H1 (cell line): ENCODE data around the gene TMCC3. TPM values are rescaled to one million over a fixed set of nuclear protein-coding genes. Genes with fewer than 3 reads are reported as not detected.

Experiments used
- CTCF ChIA-PET: fragments of 300-600 bp; sonication (Branson Sonifier 250); formaldehyde crosslinking; loops from one replicate; lab custom pipeline; 2021; ENCODE audit not compliant: partially characterized antibody; lab: Charles Lee
- POLR2A ChIA-PET: fragments of 300-600 bp; sonication (Branson Sonifier 250); formaldehyde crosslinking; loops from one replicate; lab custom pipeline; 2021; ENCODE audit warnings: inconsistent platforms; ENCODE audit not compliant: partially characterized antibody; lab: Charles Lee
- DNase-seq, 2 experiments: peaks; one replicate each; pipeline versions ENCODE4 v3.0.0 to v3.0.0-alpha.2; 2010 to 2022; ENCODE audit warnings: low spot score in 2 of 2, low read depth in 1 of 2, mixed read lengths in 1 of 2
- FAIRE-seq: peaks from 2 replicates; lab custom pipeline; 2011; peaks lifted over from hg19 to GRCh38; lab: Jason Lieb, UNC
- H2AFZ ChIP-seq: 2 replicates; pipeline ENCODE4 v1.8.1; 2012; ENCODE audit warnings: low read length, inconsistent platforms
- H2AK5ac ChIP-seq: 2 replicates; pipeline ENCODE4 v1.6.1; 2013; ENCODE audit warnings: low read depth, low read length
- H2BK120ac ChIP-seq: replicated peaks from 2 replicates; pipeline ENCODE3; 2013; ENCODE audit warnings: low read depth, low read length, inconsistent platforms
- H2BK12ac ChIP-seq: 2 replicates; pipeline ENCODE4 v1.6.1; 2013; ENCODE audit warnings: low read depth, low read length
- H2BK15ac ChIP-seq: 2 replicates; pipeline ENCODE4 v1.6.1; 2013; ENCODE audit warnings: low read length
- H2BK20ac ChIP-seq: 2 replicates; pipeline ENCODE4 v1.6.1; 2013; ENCODE audit warnings: low read length
- H2BK5ac ChIP-seq: 2 replicates; pipeline ENCODE4 v1.6.1; 2013; ENCODE audit warnings: low read depth, low read length
- H3K14ac ChIP-seq: 2 replicates; pipeline ENCODE4 v1.6.1; 2013; ENCODE audit warnings: inconsistent platforms; ENCODE audit not compliant: insufficient read length
- H3K18ac ChIP-seq: 2 replicates; pipeline ENCODE4 v1.6.1; 2013; ENCODE audit warnings: low read length; ENCODE audit errors: extremely low read depth
- H3K23ac ChIP-seq: 2 replicates; pipeline ENCODE4 v1.6.1; 2013; ENCODE audit warnings: inconsistent platforms; ENCODE audit not compliant: insufficient read length
- H3K23me2 ChIP-seq: 2 replicates; pipeline ENCODE4 v1.6.1; 2013; ENCODE audit warnings: low read depth, low read length
- H3K27ac ChIP-seq: 2 replicates; pipeline ENCODE4 v1.6.1; 2011; ENCODE audit warnings: low read depth, low read length, inconsistent platforms
- H3K27me3 ChIP-seq, 4 experiments: replicated peaks in 1 of 4; 1 replicate in 1 of 4; 2 replicates in 3 of 4; pipeline versions ENCODE4 v1.6.1 to v1.8.1; 2011 to 2013; ENCODE audit warnings: low read length in 3 of 4, mild to moderate bottlenecking in 3 of 4, inconsistent platforms in 2 of 4, mixed read lengths in 2 of 4, moderate library complexity in 1 of 4; ENCODE audit not compliant: control insufficient read depth in 3 of 4, insufficient read depth in 3 of 4; ENCODE audit errors: extremely low read depth in 1 of 4
- H3K36me3 ChIP-seq, 4 experiments: 2 replicates each; pipeline versions ENCODE4 v1.6.1 to v1.8.1; 2011 to 2013; ENCODE audit warnings: mild to moderate bottlenecking in 4 of 4, low read length in 3 of 4, moderate library complexity in 2 of 4, control low read depth in 1 of 4, inconsistent platforms in 1 of 4; ENCODE audit not compliant: insufficient read depth in 4 of 4, control insufficient read depth in 2 of 4
- H3K4ac ChIP-seq: replicated peaks from 2 replicates; pipeline ENCODE3; 2013; ENCODE audit warnings: low read length, low read depth, mixed read lengths, inconsistent platforms; ENCODE audit not compliant: insufficient read length
- H3K4me1 ChIP-seq, 4 experiments: replicated peaks in 1 of 4; 1 replicate in 1 of 4; 2 replicates in 3 of 4; pipeline versions ENCODE4 v1.6.1 to v1.8.1; 2011 to 2013; ENCODE audit warnings: low read length in 3 of 4, inconsistent platforms in 2 of 4, mixed read lengths in 1 of 4; ENCODE audit not compliant: insufficient read depth in 4 of 4, control insufficient read depth in 3 of 4
- H3K4me2 ChIP-seq, 2 experiments: 2 replicates each; pipeline versions ENCODE4 v1.6.1 to v1.8.1; 2011 to 2013; ENCODE audit warnings: low read depth in 2 of 2, low read length in 2 of 2, control low read depth in 1 of 2, inconsistent platforms in 1 of 2, mild to moderate bottlenecking in 1 of 2; ENCODE audit not compliant: insufficient read depth in 1 of 2
- H3K4me3 ChIP-seq, 4 experiments: fragments of 200-600, 300-600 bp in 1 of 4; sonication (generic), shearing (Covaris generic), sonication (Bioruptor Twin) in 1 of 4; 2 replicates each; pipeline versions ENCODE4 v1.5.1 to v1.8.1; 2011 to 2016; ENCODE audit warnings: low read length in 4 of 4, low read depth in 3 of 4, control low read depth in 2 of 4, inconsistent platforms in 2 of 4, mild to moderate bottlenecking in 2 of 4, mixed read lengths in 1 of 4, moderate library complexity in 1 of 4; ENCODE audit not compliant: insufficient read depth in 2 of 4; ENCODE audit errors: extremely low read depth in 1 of 4
- H3K56ac ChIP-seq: replicated peaks from 2 replicates; pipeline ENCODE3; 2013; ENCODE audit warnings: low read depth, mild to moderate bottlenecking, mixed read lengths, low read length, inconsistent platforms; ENCODE audit not compliant: insufficient read length
- H3K79me1 ChIP-seq: 2 replicates; pipeline ENCODE4 v1.6.1; 2013; ENCODE audit warnings: low read depth, low read length, control low read depth
- H3K79me2 ChIP-seq, 2 experiments: 2 replicates each; pipeline versions ENCODE4 v1.6.1 to v1.8.1; 2012 to 2013; ENCODE audit warnings: low read length in 2 of 2, mild to moderate bottlenecking in 2 of 2, inconsistent platforms in 1 of 2; ENCODE audit not compliant: insufficient read depth in 2 of 2, control insufficient read depth in 1 of 2
- H3K9ac ChIP-seq, 4 experiments: replicated peaks in 1 of 4; 1 replicate in 1 of 4; 2 replicates in 3 of 4; pipeline versions ENCODE4 v1.6.1 to v1.8.1; 2011 to 2013; ENCODE audit warnings: low read depth in 3 of 4, low read length in 3 of 4, control low read depth in 2 of 4, mild to moderate bottlenecking in 2 of 4, moderate library complexity in 2 of 4, inconsistent platforms in 1 of 4; ENCODE audit errors: extremely low read depth in 1 of 4
- H3K9me3 ChIP-seq, 2 experiments: 2 replicates each; pipeline versions ENCODE4 v1.6.1 to v1.8.1; 2012 to 2013; ENCODE audit warnings: mild to moderate bottlenecking in 2 of 2, moderate library complexity in 2 of 2, control low read depth in 1 of 2, inconsistent platforms in 1 of 2, low read depth in 1 of 2, low read length in 1 of 2, mixed read lengths in 1 of 2; ENCODE audit not compliant: insufficient read depth in 2 of 2
- H4K20me1 ChIP-seq, 2 experiments: replicated peaks in 1 of 2; 2 replicates each; pipeline versions ENCODE3 to v1.8.1; 2011 to 2013; ENCODE audit warnings: inconsistent platforms in 2 of 2, low read length in 2 of 2, mild to moderate bottlenecking in 1 of 2; ENCODE audit not compliant: insufficient read depth in 2 of 2, control insufficient read depth in 1 of 2
- H4K5ac ChIP-seq: 2 replicates; pipeline ENCODE4 v1.6.1; 2013; ENCODE audit warnings: low read length, low read depth, mixed read lengths, inconsistent platforms; ENCODE audit not compliant: insufficient read length
- H4K8ac ChIP-seq: 2 replicates; pipeline ENCODE4 v1.8.0; 2013; ENCODE audit warnings: mild to moderate bottlenecking, moderate library complexity, low read length, inconsistent platforms; ENCODE audit not compliant: insufficient read depth; ENCODE audit errors: extremely low read depth
- H4K91ac ChIP-seq: replicated peaks from 2 replicates; pipeline ENCODE3; 2013; ENCODE audit warnings: low read length, mixed read lengths, inconsistent platforms; ENCODE audit not compliant: insufficient read length
- ASH2L ChIP-seq: fragments of 200-600, 300-600 bp; sonication (generic); IDR thresholded peaks from one replicate; pipeline ENCODE4 v1.7.1; 2017; ENCODE audit warnings: low read length
- GABPA ChIP-seq: IDR thresholded peaks from 2 replicates; pipeline ENCODE4 v1.6.1; 2011; ENCODE audit warnings: mild to moderate bottlenecking, low read length, moderate library complexity, borderline replicate concordance; ENCODE audit not compliant: insufficient read depth
- KDM4A ChIP-seq: IDR thresholded peaks from one replicate; pipeline ENCODE4 v1.7.1; 2012; ENCODE audit warnings: low read depth, mild to moderate bottlenecking, moderate library complexity, low read length, inconsistent platforms; ENCODE audit not compliant: severe bottlenecking
- TAF1 ChIP-seq: IDR thresholded peaks from 2 replicates; pipeline ENCODE4 v1.6.1; 2011; ENCODE audit warnings: mild to moderate bottlenecking, low read depth, low read length
- YY1 ChIP-seq: IDR thresholded peaks from 2 replicates; pipeline ENCODE4 v1.6.1; 2011; ENCODE audit warnings: low read depth, mild to moderate bottlenecking, low read length
- WGBS, 2 experiments: shearing (Covaris generic) in 1 of 2; methylation state at CpG; one replicate each; pipeline versions ENCODE4 v1.1.6 to v1.1.7; 2013 to 2015; ENCODE audit warnings: low lambda C conversion rate in 2 of 2, mixed read lengths in 2 of 2, inconsistent platforms in 1 of 2, low coverage in 1 of 2, missing lambda C conversion rate in 1 of 2; ENCODE audit not compliant: insufficient replicate concordance in 2 of 2, insufficient coverage in 1 of 2, insufficient read length in 1 of 2; ENCODE audit errors: extremely low coverage in 1 of 2, missing lambda C conversion rate in 1 of 2; 5-methylcytosine and 5-hydroxymethylcytosine counted together
- long read RNA-seq, 2 experiments: library from RNA in 1 of 2; library from capped mRNA in 1 of 2; stranded (forward); transcript quantifications; one replicate each; pipeline ENCODE4 v2.0.0, GENCODE V29; 2021; ENCODE audit warnings: inconsistent platforms in 1 of 2
- polyA minus RNA-seq, 3 experiments: library from RNA; depleted of rRNA, polyadenylated mRNA; stranded (reverse); fragments of >200 nt; gene quantifications; 1 replicate in 2 of 3; 2 replicates in 1 of 3; pipeline ENCODE4 v1.2.3, GENCODE V29; 2011
- polyA plus RNA-seq, 7 experiments: library from polyadenylated mRNA; depleted of rRNA in 3 of 7; stranded (reverse) in 5 of 7; unstranded in 2 of 7; fragments of >200 nt in 5 of 7; fragments of 200-250 nt in 2 of 7; gene quantifications; 1 replicate in 5 of 7; 2 replicates in 1 of 7; 4 replicates in 1 of 7; pipeline versions ENCODE4 v1.2.1 to v1.2.3, GENCODE V29; 2011 to 2013; ENCODE audit warnings: missing spikeins in 2 of 7, mixed read lengths in 2 of 7
- total RNA-seq: library from RNA; stranded (reverse); fragmentation: NEBNext Ultra II Directional; extraction: Animal tissue kit (Norgen Biotek cat#: 25700); gene quantifications from 2 replicates; pipeline ENCODE4 v1.2.1, GENCODE V29; 2021

TMCC3 gene, protein sequence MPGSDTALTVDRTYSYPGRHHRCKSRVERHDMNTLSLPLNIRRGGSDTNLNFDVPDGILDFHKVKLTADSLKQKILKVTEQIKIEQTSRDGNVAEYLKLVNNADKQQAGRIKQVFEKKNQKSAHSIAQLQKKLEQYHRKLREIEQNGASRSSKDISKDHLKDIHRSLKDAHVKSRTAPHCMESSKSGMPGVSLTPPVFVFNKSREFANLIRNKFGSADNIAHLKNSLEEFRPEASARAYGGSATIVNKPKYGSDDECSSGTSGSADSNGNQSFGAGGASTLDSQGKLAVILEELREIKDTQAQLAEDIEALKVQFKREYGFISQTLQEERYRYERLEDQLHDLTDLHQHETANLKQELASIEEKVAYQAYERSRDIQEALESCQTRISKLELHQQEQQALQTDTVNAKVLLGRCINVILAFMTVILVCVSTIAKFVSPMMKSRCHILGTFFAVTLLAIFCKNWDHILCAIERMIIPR
- total RNA-seq, result 3.2 and 4.1 TPM in 2 replicates
- polyA plus RNA-seq (2011; rRNA removed), result 1.1 and 1.7 TPM in 2 replicates
- 1.7 TPM for polyA plus RNA-seq (2011; cell fraction: cytosol; rRNA removed)
- polyA plus RNA-seq (2011; cell fraction: nucleus; rRNA removed), result 0.93 TPM
- 1.6 to 2.4 TPM (median 1.8 TPM) in 4 replicates for polyA plus RNA-seq (2012, experiment 1 of 2)
- polyA plus RNA-seq (2012, experiment 2 of 2), result 0.22 TPM
- polyA plus RNA-seq (2013, experiment 1 of 2), result 1.2 TPM
- polyA plus RNA-seq (2013, experiment 2 of 2), result 1.2 TPM
- polyA minus RNA-seq (2011; rRNA and poly(A)+ RNA removed), result 3.5 and 3.6 TPM in 2 replicates
- 1.9 TPM for polyA minus RNA-seq (2011; cell fraction: cytosol; rRNA and poly(A)+ RNA removed)
- 2.1 TPM for polyA minus RNA-seq (2011; cell fraction: nucleus; rRNA and poly(A)+ RNA removed)
- long read RNA-seq, experiment 1, partial matches to known transcripts, result 0 of 2 reads
- long read RNA-seq, experiment 1, other reads (novel, unspliced or antisense), result 2 of 2 reads
- long read RNA-seq, experiment 2, result 0 reads

DNA sequence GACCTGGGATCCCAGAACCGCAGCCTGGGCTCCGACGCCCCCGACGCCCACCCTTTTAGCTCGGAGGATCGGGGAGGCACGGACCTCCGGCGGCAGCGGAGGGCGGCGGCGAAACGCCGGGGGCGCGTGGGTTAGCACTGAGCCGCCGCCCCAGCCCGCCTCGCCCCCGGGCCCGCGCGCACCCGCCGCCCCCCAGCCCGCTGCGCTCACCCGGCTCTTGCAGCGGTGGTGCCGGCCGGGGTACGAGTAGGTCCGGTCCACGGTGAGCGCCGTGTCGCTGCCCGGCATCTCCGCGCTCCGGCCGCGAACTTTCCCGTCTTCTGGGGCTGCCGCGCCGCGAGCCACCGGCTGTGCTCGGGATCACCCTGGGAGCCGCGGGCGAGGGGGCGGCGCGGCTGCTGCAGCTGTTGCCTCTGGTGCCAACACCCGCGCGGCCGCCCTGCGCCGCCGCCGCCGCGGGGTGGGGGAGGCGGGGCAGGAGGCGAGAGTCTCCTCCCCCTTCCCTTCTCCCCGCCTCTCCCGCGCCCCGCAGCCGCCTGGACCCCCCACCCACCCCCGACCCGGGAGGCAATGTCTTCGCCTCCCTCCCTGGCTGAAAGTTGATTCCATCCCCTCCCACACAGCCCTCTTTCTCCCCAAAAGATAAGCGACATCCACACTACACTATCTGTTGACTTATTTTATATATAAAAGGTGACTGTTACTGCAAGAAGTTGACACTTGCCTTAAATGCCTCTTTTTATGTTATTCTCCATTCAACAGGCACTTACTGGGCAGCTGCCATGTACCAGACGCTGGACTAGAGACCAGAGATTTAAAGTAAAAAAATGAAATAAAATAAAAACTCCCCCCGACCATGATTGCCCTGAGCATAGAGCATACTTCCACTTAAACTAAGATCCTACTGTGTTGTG is at the start of gene TMCC3:
Gene TMCC3 (minus strand): TSS at position 415 of the 914 bp plus-strand sequence. CDS start 127 bp downstream, at position 288.
- ChIA-PET CTCF (interaction anchor here (0.8 to 1.4 kb wide), 3 partner anchors 13 to 223 kb away, joined by 3 to 4 read pairs (median 3); no protein-coding TSS in a partner anchor), POLR2A (interaction anchor here (1.0 kb wide), 1 partner anchor 10 kb away, joined by 3 read pairs; no protein-coding TSS in a partner anchor)
- H3K4ac ChIP-seq, result peak within 1 kb of the TSS; percentile 60
- peak within 1 kb of the TSS; percentile 59 for H2AFZ ChIP-seq
- H3K79me1 ChIP-seq, result no peaks in the 10 kb centered on the region
- TF ChIP-seq TAF1 (peak; percentile 35; the same call in 1 of the 2 replicates), GABPA (no peak), KDM4A (peak; percentile 61), YY1 (no peak), ASH2L (peak; percentile 1)
- peak within 1 kb of the TSS; percentile 75 to 99 for H3K4me2 ChIP-seq
- DNase-seq, result peak in 1 of 2 experiments; percentile 63
- peaks cover 0 to 5% (median 0%) of the 10 kb centered on the region in 4 experiments; a peak in 2 of 7 replicates for H3K4me1 ChIP-seq
- H3K4me3 ChIP-seq, result peak within 1 kb of the TSS; percentile 50 to 70 (median 62)
- no peaks in the 10 kb centered on the region for H3K36me3 ChIP-seq
- H3K79me2 ChIP-seq, result no peaks in the 10 kb centered on the region
- H3K14ac ChIP-seq, result no peak within 1 kb of the TSS
- H2BK120ac ChIP-seq, result no peak within 1 kb of the TSS
- H3K9ac ChIP-seq, result peak within 1 kb of the TSS in 3 of 4 experiments; percentile 21 to 41 (median 29); a peak in 3 of 7 replicates
- H2AK5ac ChIP-seq, result no peak within 1 kb of the TSS
- H3K27me3 ChIP-seq, result peaks cover 0 to 16% (median 13%) of the 10 kb centered on the region in 4 experiments; a peak in 6 of 7 replicates
- no peak within 1 kb of the TSS for H3K23ac ChIP-seq
- H3K27ac ChIP-seq, result no peak within 1 kb of the TSS
- H4K8ac ChIP-seq, result peak within 1 kb of the TSS; percentile 4; the same call in 1 of the 2 replicates
- H3K18ac ChIP-seq, result peak within 1 kb of the TSS; percentile 25; the same call in 1 of the 2 replicates
- H2BK20ac ChIP-seq, result no peak within 1 kb of the TSS
- no peak within 1 kb of the TSS for H2BK5ac ChIP-seq
- no peak for FAIRE-seq
- H2BK12ac ChIP-seq, result no peak within 1 kb of the TSS
- no peak within 1 kb of the TSS for H4K91ac ChIP-seq
- 5% methylated on average over 31 of the region's 82 CpGs; no CpG with 5 or more reads in 1 of the 2 experiments for WGBS, 2 experiments
- no peaks in the 10 kb centered on the region for H3K9me3 ChIP-seq
- H2BK15ac ChIP-seq, result no peak within 1 kb of the TSS
- H3K23me2 ChIP-seq, result peaks cover 12% of the 10 kb centered on the region; the same call in 1 of the 2 replicates
- no peak within 1 kb of the TSS for H3K56ac ChIP-seq
- no peaks in the 10 kb centered on the region for H4K20me1 ChIP-seq
- H4K5ac ChIP-seq, result no peak within 1 kb of the TSS
